Measurements from ENCODE around the gene AFAP1L2.

Gene AFAP1L2

GRCh38 chr10:114310346-114310745 is 94.0 kb downstream of the AFAP1L2 start:
- no peak for DNase-seq (ENCODE audit: low spot score)

GRCh38 chr10:114309364-114309651 is 95.0 kb downstream of the AFAP1L2 start:
- DNase-seq (ENCODE audit: low spot score): no peak

- peak; percentile 74 for DNase-seq (ENCODE audit: low spot score)
Measured at GRCh38 chr10:114308531-114309363, 95.6 kb downstream of the AFAP1L2 start.

- DNase-seq (ENCODE audit: low spot score): no peak
Measured at GRCh38 chr10:114307731-114308130, 96.6 kb downstream of the AFAP1L2 start.

- no peak for DNase-seq (ENCODE audit: low spot score)
Measured at GRCh38 chr10:114306116-114306973, 98.0 kb downstream of the AFAP1L2 start.

GRCh38 chr10:114305521-114305925 is 98.8 kb downstream of the AFAP1L2 start:
- DNase-seq (ENCODE audit: low spot score): no peak

- peak; percentile 29 for DNase-seq (ENCODE audit: low spot score)
Measured at GRCh38 chr10:114304571-114305421, 99.5 kb downstream of the AFAP1L2 start.

GRCh38 chr10:114304017-114304570 is 100.2 kb downstream of the AFAP1L2 start:
- peak; percentile 94 for DNase-seq (ENCODE audit: low spot score)

GRCh38 chr10:114303556-114303955 is 100.7 kb downstream of the AFAP1L2 start:
- DNase-seq (ENCODE audit: low spot score): no peak

- peak; percentile 32 for DNase-seq (ENCODE audit: low spot score)
Measured at GRCh38 chr10:114301951-114302710, 102.2 kb downstream of the AFAP1L2 start.

- no peak for DNase-seq (ENCODE audit: low spot score)
Measured at GRCh38 chr10:114301177-114301576, 103.1 kb downstream of the AFAP1L2 start.

- no peak for DNase-seq (ENCODE audit: low spot score)
Measured at GRCh38 chr10:114300036-114300645, 104.2 kb downstream of the AFAP1L2 start.

- DNase-seq (ENCODE audit: low spot score): no peak
Measured at GRCh38 chr10:114297136-114297705, 107.1 kb downstream of the AFAP1L2 start.

- DNase-seq (ENCODE audit: low spot score): no peak
Measured at GRCh38 chr10:114295393-114295792, 108.9 kb downstream of the AFAP1L2 start.

- no peak for DNase-seq (ENCODE audit: low spot score)
Measured at GRCh38 chr10:114294549-114294948, 109.8 kb downstream of the AFAP1L2 start.

- DNase-seq (ENCODE audit: low spot score): no peak
Measured at GRCh38 chr10:114293075-114293474, 111.2 kb downstream of the AFAP1L2 start.

GRCh38 chr10:114291516-114291915 is 112.8 kb downstream of the AFAP1L2 start:
- no peak for DNase-seq (ENCODE audit: low spot score)

- no peak for DNase-seq (ENCODE audit: low spot score)
Measured at GRCh38 chr10:114291076-114291475, 113.2 kb downstream of the AFAP1L2 start.

GRCh38 chr10:114290038-114290437 is 114.3 kb downstream of the AFAP1L2 start:
- DNase-seq (ENCODE audit: low spot score): no peak

- no peak for DNase-seq (ENCODE audit: low spot score)
Measured at GRCh38 chr10:114289096-114289436, 115.2 kb downstream of the AFAP1L2 start.

Data from cerebellar cortex (tissue), 1 donor.